SIG-M5 treated with dmso at 0.1 percent for 504 hours (cell line): ENCODE data around the gene EME1.
"Not testable (repeated sequence)": the region's sequence is repeated elsewhere in the genome, so short reads cannot be mapped to it uniquely, and the experiment has no call there.

Experiments
- DNase-seq: peaks from one replicate; lab custom pipeline; 2025; ENCODE audit not compliant: unreplicated experiment; lab: John Stamatoyannopoulos, UW

The EME1 gene, protein sequence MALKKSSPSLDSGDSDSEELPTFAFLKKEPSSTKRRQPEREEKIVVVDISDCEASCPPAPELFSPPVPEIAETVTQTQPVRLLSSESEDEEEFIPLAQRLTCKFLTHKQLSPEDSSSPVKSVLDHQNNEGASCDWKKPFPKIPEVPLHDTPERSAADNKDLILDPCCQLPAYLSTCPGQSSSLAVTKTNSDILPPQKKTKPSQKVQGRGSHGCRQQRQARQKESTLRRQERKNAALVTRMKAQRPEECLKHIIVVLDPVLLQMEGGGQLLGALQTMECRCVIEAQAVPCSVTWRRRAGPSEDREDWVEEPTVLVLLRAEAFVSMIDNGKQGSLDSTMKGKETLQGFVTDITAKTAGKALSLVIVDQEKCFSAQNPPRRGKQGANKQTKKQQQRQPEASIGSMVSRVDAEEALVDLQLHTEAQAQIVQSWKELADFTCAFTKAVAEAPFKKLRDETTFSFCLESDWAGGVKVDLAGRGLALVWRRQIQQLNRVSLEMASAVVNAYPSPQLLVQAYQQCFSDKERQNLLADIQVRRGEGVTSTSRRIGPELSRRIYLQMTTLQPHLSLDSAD

DNA sequence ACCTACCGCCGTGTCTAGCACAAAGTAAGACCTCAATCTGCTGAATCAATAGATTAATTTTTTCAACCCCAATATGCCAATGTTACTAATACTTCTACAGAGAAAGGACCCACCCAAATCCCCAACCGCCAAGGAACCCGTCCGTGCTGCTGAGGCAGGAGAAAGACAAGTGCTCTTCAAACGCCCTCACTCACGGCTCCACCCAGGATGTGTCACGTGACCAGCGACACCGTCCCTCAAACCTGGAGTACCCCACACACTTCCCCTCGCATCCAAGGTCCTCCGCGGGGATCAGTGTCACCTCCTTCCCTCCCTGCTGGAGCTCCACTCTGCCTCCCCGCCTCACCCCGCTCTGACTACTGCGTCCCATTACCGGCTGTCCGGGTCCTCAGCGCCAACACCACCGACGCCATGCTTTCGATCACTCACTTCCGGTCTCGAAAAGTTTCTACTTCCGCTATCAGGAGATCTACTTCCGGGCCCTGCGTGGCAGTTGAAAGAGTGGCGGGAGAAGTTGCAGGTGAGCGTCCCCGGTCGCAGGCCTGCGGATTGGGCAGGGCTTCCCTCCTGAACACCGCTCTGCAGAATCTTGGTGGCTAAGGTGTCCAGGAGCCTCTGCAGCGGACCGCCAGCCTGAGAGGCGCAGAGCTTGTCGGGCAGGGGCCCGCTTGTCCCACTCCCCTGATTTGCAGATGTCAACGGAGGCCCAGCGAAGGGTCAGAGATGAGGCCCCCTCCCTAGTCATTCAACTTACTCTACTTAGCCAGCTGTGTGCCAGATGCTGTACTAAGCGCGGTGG is at the start of gene EME1, which contains the start of gene MRPL27:
Gene EME1 (plus strand): TSS at position 472 of the 799 bp plus-strand sequence. CDS start 1,980 bp downstream, outside the sequence.
Gene MRPL27 (minus strand): TSS at position 427 of the 799 bp plus-strand sequence. CDS start 14 bp downstream, at position 413.
- DNase-seq, result peak; percentile 96

DNA sequence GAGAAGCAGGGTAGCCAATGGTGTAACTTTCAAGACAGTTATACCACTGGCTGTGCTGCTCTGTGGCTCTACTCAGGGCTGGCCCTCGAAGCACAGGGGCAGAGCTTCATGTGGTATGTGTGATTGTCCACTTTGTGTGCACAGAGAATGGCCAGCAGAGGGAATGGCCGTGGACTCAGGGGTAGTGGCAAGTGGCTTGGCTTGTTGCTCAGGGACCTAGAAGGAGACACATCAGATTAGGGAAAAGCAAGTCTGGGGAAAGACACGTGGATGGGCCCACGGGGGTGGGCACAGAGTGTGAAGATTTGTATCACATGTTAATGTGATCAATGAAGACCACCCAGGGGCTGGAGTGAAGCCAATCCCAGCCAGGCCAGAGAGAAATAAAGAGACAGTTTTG is 47.1 kb upstream of the EME1 start:
- no peak for DNase-seq

DNA sequence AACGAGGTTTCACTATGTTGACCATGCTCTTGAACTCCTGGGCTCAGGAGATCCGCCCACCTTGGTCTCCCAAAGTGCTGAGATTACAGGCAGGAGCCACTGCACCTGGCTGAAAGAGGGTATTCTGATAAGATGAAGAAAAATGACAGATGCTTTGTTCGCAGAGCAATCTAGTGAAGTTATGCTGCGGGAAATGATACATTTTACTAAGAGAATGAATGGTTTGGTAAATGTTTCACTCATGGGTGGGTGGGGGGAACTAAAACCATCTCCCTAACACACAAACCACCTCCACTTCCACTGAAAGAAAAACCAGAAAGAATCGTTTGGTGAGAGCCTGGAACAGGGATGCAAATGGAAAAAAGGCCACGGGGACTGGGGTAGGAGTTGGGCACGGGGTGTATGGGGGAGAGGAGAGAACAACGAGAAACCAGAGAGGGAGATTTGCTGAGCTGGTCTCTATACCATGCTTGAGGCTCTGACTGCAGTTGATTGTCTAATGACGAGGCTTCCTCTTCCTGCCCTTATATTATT is 46.1 kb upstream of the EME1 start:
- DNase-seq, result no peak

DNA sequence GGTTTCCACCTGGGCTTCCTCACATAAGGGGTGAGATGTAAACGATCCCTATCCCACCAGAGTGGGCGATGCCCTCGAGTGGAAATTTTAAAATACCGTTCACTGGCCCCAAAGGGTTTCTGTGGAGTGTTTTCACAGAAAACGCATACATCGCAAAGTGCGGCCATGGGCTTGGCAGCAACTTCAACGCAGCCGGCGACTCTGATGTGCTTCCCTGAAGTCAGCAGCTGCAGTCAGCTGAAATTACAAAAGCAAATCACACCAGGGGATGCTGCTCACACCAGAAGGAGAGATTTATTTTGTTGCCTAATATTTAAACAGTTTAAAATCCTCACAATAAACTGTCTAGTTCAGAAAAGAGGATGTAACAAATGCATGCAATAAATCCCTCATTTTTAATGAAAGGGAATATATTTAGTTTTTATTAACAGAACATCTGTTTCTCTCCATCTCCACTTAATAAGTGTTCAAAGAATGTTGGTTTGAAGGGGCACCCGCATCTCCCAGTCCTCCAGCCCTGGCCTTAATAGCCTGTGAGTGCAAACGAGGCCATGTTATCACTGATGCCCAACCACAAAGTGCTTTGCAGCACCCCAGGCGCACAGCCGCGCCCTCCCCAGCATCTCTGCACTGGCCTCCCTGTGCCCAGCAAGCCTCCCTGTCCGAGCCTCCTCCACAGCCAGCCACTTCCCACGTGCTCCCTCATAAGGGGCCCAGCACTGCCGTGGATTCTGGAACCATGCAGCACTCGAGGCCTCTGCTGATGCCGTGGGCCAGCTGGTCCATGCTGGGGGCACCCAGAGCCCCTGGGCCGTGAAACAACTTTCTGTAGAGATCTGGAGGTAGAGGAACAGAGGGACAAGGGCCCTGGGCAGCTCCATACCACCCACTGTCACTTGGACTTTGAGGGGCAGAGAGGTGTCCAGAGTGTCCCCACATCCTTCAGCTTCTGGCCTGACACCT is 44.4 kb upstream of the EME1 start:
- DNase-seq, result no peak

DNA sequence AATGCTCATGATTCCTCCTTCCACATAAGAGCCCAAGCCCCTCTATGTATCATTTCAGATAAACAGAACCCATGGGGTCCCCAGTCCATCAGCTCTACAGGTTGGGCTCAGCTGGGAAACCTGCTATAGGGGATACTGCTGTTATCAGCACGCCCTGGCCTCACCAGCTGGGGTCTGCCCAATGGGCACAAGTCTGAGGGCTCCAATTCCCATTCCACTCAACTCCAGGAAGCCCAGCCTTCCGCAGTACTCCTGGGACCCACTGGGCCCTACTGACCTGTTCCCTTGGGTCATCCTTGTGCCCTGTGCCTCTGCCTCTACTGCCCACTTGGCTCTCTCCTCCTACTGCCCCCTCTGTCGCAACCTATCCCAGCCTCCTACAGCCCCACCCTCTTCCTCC is 43.3 kb upstream of the EME1 start:
- no peak for DNase-seq

DNA sequence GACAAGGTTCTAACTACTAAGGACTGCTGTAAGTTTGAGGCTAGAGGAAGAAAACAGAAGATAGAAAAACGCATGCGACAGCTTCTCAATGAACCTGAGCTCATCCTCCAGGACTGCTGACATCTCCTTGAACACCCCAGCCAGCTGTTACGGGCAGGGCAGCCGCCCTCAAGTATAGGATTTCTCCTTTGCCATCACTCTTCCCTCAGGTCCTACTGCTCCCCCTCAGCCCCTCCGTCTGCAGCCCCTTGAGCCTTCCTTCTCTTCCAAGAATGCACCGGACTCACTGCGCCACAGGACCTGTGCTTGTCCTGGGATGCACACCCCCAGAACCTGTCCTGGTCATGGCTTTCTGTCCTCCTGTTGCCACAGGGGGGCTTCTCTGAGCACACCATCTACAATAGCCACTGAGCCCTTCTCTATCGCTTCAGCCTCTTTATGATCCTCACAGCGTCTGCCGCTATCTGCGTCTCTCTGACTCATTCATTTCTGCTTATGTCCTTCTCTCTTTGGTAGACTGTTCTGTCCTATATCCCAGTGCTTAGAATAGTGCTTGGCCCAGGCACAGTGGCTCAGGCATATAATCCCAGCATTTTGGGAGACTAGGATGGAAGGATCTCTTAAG is 42.8 kb upstream of the EME1 start:
- DNase-seq, result no peak

DNA sequence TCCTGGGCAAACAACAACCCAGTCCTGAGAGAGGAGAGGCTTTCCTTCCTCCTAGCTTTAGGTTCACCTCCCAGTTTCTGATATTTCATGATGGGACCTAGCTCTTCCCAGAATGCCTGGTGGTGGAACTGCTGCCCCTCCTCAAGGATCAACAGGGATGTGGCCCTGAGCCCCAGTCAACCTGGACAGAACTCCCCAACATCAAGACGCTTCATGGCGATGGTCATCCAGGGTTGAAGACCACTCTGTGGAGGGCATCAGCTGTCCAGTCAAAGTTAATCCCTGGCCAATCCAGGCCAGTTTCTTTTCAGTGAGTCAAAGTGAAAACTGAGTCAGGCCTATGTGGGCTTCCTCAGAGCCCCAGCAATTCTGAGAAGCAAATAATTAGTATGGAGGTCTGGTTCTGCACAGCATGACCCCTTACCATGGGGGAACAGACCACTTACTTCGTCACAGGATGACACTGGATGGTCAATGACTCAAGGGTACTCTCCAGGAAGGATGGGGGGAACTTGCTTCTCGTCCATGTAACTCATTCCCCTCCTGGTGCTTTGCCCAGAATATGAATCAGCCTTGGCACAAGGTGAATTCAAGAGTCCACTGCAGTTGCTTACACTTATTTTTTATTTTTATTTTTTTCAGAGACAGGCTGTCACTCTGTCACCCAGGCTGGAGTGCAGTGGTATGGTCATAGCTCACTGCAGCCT is 41.8 kb upstream of the EME1 start:
- DNase-seq, result no peak

DNA sequence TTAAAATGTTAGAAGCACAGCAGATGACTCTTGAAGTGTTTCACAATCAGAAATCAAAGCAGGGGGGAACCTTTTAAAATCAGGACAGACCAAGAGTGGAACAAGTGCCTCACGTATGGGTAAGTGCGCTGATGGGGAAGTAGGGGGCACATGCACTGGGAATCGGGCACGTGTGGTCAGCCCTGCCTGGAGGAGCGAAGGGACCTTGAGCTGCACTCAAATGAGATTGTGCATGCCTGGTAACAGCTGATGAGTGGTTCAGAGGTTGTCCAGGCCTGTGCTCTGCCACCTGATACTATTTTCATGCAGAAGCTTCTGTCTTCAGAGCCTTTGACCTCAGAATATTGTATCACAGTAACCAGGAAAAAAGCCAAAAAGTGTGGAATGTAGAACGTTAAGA is 40.8 kb upstream of the EME1 start:
- no peak for DNase-seq

DNA sequence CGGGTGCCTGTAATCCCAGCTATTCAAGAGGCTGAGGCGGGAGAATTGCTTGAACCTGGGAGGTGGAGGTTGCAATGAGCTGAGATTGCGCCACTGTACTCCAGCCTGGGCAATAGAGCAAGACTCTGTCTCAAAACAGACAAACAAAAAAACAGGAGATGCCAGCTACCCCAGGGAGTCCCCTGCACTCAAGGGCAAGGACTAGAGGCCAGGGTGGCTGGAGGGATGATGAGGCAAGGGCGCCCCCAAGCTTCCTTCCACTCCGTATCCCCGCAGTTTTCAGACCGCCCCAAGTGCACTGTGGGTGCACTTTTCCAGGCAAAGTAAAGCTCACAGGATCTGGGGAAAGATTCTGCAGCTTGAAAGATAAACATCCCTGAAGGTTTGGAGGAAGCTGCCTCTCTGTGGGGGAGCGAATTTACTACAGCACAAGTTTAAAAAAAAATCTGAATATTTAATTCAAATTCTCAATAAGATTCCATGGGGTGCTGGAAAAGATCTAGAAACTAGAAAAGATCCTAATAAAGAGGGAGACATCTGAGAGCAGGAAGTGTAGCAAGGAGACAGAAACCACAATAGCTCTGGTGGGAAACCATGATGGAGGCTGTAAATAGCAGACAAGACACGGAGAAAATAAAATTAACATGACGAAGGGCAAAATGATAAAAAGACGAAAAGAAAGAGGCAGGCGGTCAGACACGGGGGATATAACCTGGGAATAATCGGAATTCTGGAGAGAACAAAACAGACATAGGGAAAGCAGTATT is 39.6 kb upstream of the EME1 start:
- DNase-seq, result not testable (repeated sequence)

DNA sequence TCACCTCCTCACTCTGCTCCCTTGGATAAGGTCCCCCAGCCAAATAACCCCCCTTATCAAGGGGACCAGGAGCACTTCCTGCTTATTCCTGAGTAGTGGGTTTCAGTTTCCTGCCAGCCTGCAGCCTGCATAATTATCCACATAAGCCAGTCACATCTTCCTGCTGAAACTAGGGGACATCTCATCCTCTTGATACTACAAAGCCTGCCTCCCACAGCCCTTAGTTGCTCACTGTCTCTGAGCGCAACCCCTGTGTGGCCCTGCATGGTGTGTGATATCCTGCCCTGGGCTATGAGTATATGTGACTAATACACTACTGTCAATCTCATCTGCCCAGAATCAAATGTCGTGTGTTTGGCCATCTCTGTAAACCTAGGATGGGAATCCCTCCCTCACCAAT is 35.1 kb upstream of the EME1 start:
- DNase-seq, result no peak

DNA sequence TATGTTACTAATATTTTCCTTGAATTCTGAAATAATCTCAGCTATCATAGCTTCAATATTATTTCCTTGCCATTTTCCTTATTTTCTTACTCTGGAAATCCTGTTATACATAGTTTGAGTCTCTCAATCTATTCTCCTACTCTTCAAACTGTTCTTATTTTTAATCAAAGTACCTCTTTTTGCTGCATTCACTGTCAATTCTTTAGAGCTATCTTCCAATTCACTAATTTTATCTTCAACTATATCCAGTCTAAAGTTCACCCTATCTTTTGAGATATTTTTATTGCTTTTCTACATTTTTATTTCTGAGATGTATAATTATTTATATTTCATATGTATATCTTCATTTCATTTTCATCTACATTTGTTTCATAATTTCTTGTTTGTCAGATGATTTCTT is 34.4 kb upstream of the EME1 start:
- no peak for DNase-seq

DNA sequence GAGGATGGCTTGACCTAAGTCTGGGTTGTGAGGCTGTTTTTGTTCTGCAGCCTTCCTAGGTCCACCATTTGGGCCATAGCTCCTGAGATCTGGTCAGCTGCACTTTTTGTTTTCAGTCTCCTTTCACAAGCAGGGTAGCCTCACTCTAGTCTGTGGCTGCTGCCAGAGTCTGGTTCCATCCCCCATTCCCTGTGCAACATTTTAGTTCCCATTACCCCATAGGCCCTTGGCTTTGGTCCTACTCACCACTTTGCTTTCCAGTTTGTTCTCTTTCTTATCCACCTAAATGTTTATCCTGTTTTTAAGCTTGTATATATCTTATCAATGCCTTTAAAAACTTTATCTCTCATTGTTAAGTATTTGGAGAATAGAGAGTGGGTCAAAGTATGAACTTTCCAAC is 33.6 kb upstream of the EME1 start:
- DNase-seq, result no peak

DNA sequence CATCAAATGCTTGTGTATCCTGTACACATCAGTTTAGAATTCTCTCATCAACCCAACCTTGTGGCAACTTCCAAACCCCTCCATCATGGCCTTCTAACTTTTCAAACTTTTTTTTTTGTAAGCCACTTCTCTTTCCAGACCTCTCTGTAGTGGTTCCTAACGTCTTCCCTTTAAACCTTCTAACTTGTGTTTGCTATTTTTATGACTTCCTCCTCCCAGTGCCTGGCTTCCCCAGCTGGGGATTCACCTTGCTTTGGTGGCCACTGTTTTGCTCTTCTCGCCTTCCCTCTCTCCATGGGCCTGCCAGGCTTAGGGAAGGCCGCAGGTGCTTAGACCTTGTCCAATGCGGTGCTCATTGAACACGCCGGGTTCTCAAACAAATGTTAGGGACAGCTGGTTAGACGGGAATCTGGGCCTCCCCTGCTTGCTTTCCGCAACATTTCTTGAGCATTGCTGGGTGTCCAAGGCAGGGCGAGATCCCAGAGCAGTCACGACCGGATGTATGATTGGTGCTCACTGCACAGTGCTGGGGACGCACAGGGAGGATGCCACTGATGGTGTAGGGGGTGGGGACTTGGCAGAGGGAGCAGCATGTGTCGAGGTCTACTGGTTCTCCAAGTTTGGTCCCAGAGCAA is 28.2 kb upstream of the EME1 start:
- DNase-seq, result no peak

DNA sequence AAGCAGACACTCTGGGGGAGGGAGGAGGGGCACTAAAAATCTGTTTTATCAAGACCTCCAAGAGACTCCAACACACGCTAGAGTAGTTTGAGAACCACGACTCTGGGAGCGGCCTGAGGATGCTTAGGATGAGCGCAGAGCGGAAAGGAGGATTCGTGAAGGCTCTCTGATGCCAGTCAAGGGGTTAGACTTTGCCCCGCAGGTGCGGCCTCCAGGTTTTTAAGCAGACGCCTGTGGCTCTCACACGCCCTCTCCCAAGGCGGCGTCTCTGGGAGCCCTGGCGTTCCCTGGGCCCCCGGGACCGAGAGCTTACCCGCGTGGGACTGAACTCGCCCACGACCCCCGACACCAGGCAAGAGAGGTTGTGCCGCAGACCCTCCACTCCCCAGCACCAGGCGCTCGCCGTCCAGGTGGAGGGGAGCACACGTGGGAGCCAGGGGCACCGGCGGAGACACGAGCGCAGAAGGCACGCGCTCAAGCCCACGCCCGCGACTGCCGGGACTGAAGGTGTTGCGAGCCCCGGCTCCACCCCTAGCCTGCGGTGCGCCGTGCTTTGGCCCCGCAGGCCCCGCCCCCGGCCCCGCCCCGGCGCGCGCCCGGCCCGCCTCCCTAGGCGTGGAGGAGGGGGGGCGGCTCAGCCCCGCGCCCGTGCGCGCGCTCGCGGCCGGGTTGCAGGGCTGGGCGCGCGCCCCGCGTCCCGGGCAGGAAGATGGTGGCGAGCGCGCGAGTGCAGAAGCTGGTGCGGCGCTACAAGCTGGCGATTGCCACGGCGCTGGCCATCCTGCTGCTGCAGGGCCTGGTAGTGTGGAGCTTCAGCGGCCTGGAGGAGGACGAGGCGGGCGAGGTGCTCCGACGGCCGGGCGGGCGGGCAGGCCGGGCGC is 27.4 kb upstream of the EME1 start, which contains the start of gene XYLT2:
Gene XYLT2 (plus strand): TSS at position 695 of the 881 bp plus-strand sequence. CDS start 15 bp downstream, at position 710.
- peak; percentile 80 for DNase-seq

DNA sequence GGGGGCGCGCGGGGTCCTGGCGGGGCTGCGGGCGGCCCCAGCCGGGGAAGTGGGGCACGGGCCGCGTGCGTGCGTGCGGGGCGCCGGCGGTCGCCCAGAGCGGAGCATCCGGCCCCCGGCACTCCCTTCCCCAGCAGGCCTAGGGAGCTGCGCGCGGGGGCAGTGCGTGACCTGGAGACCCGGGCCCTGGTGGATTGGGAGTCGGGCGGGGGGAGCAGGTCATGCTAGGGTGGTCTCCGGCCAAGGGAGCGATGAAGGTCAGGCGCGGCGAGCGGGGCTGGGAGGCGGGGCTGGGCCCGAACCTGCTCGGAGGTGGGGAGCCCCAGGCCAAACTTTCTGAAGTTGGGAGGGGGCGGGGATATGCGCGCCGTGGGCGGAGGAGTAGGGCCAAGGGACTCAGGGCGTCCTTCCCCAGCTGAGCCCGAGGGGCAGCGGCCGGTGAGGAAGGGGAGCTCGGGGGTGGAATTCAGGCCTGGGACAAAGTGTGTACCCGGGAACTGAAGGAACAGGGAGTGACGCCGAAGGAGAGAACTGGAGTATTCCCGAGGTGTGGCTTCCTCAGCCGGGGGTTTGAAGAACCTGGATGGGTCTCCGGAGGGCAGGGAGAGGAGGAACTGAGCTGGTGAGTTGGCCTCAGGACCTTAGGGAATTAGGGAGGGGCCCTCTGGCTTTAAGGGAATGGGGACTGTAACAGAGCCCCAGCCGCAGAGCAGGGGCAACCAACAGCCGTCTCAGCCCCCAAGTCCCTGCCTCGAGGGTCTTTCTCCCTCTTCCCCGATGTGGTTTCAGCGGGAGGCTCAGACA is 26.5 kb upstream of the EME1 start:
- peak; percentile 22 for DNase-seq
